Calu3 (cell line): ENCODE data around the gene USH2A. TPM values are rescaled to one million over a fixed set of nuclear protein-coding genes. Genes with fewer than 3 reads are reported as not detected.
"Not testable (repeated sequence)": the region's sequence is repeated elsewhere in the genome, so short reads cannot be mapped to it uniquely, and the experiment has no call there.

Experiments used
- BruUV-seq: library from RNA; stranded (reverse); fragments of 400-500 nt; replicated peaks from 2 replicates; lab custom pipeline; 2021; lab: Mats Ljungman, UMichigan
- CTCF ChIA-PET: fragments of 300-600 bp; sonication (Branson Sonifier 250); formaldehyde crosslinking; loops from one replicate; lab custom pipeline; 2022; ENCODE audit warnings: antibody characterized with exemption; lab: Charles Lee
- DNase-seq: peaks from one replicate; pipeline ENCODE4 v3.0.0; 2022
- H3K27ac Mint-ChIP-seq: one replicate; pipeline ENCODE4 v1.8.0; 2022; ENCODE audit warnings: mixed read lengths; ENCODE audit not compliant: unreplicated experiment
- H3K27me3 Mint-ChIP-seq: one replicate; pipeline ENCODE4 v1.8.0; 2022; ENCODE audit warnings: mixed read lengths; ENCODE audit not compliant: unreplicated experiment
- H3K36me3 Mint-ChIP-seq: one replicate; pipeline ENCODE4 v1.8.0; 2022; ENCODE audit warnings: mild to moderate bottlenecking, moderate library complexity, mixed read lengths; ENCODE audit not compliant: insufficient read depth, unreplicated experiment
- H3K4me1 Mint-ChIP-seq: one replicate; pipeline ENCODE4 v1.8.0; 2022; ENCODE audit warnings: mild to moderate bottlenecking, low read depth, mixed read lengths; ENCODE audit not compliant: unreplicated experiment
- H3K4me3 Mint-ChIP-seq: one replicate; pipeline ENCODE4 v1.8.0; 2022; ENCODE audit warnings: mild to moderate bottlenecking, low read depth, moderate library complexity, mixed read lengths; ENCODE audit not compliant: unreplicated experiment
- H3K9me3 Mint-ChIP-seq: one replicate; pipeline ENCODE4 v1.8.0; 2022; ENCODE audit warnings: low read depth, mixed read lengths; ENCODE audit not compliant: unreplicated experiment
- intact Hi-C: fragments of 100-400 bp; cut with micrococcal nuclease; formaldehyde crosslinking; loops from one replicate; pipeline ENCODE4 v1.10.0; 2022; ENCODE audit not compliant: unreplicated experiment
- total RNA-seq: library from RNA; stranded (reverse); gene quantifications from 2 replicates; pipeline ENCODE4 v1.2.3, GENCODE V29; 2022
- TF ChIP-seq, protein P1 (sequence below): fragments of 200-600 bp; IDR thresholded peaks from one replicate; pipeline ENCODE4 v1.8.0; 2022; ENCODE audit warnings: antibody characterized with exemption; ENCODE audit not compliant: unreplicated experiment

USH2A gene
- total RNA-seq, 1 experiment from 2014 or later, result not detected

DNA sequence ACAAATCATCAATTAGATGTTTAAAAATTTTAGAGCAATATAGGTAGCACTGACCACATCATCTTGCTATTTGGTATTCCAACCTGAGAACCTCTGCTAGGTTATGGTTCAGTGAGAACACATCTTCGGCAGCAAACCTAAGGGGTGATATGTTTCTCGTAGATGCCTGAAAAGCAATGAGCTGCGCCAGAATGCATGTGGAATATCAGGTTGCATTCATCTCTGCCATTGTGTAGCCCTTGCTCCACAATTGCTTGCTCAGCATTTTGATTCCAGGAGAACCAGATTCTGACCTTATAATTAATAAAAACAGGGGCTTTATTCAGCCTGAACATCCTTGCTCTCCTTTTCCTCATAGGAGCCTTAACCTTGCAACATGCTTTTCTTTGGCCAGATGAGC, 408.1 kb downstream of the USH2A start:
- no TSS peak for BruUV-seq
- Mint-ChIP-seq H3K27ac (no peak overlapping the region), H3K27me3 (peaks cover 1% of the 10 kb centered on the region), H3K4me1 (no peaks in the 10 kb centered on the region), H3K9me3 (no peaks in the 10 kb centered on the region), H3K36me3 (no peaks in the 10 kb centered on the region), H3K4me3 (no peak overlapping the region)
- CTCF ChIA-PET, result no interaction called here
- intact Hi-C loops, result no loop called here
- no peak for DNase-seq
- TF ChIP-seq, protein P1, sequence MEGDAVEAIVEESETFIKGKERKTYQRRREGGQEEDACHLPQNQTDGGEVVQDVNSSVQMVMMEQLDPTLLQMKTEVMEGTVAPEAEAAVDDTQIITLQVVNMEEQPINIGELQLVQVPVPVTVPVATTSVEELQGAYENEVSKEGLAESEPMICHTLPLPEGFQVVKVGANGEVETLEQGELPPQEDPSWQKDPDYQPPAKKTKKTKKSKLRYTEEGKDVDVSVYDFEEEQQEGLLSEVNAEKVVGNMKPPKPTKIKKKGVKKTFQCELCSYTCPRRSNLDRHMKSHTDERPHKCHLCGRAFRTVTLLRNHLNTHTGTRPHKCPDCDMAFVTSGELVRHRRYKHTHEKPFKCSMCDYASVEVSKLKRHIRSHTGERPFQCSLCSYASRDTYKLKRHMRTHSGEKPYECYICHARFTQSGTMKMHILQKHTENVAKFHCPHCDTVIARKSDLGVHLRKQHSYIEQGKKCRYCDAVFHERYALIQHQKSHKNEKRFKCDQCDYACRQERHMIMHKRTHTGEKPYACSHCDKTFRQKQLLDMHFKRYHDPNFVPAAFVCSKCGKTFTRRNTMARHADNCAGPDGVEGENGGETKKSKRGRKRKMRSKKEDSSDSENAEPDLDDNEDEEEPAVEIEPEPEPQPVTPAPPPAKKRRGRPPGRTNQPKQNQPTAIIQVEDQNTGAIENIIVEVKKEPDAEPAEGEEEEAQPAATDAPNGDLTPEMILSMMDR, result no peak

DNA sequence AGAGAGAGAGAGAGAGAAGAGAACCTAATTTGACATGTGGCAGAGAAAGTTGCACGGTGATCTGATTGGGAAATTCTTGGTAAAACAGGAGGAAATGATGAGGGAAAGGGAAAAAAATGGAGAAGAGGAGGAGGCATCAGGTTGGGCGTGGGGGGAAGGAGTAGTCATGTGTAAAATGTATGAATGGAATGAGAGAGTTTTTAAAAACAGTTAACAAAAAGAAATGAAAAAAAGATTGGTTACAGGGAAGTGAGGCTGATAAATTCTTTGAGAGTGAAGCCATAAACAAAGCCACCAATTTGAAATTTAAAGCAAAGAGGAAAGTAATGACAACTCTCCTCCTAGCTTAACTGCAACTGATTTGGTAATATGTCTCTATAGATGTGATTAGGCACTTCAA, 409.2 kb downstream of the USH2A start:
- TF ChIP-seq, protein P1, result no peak
- Mint-ChIP-seq H3K27ac (no peak overlapping the region), H3K4me3 (no peak overlapping the region), H3K9me3 (no peaks in the 10 kb centered on the region), H3K27me3 (peaks cover 12% of the 10 kb centered on the region), H3K36me3 (no peaks in the 10 kb centered on the region), H3K4me1 (no peaks in the 10 kb centered on the region)
- intact Hi-C loops, result no loop called here
- BruUV-seq, result no TSS peak
- CTCF ChIA-PET, result no interaction called here
- DNase-seq, result no peak

DNA sequence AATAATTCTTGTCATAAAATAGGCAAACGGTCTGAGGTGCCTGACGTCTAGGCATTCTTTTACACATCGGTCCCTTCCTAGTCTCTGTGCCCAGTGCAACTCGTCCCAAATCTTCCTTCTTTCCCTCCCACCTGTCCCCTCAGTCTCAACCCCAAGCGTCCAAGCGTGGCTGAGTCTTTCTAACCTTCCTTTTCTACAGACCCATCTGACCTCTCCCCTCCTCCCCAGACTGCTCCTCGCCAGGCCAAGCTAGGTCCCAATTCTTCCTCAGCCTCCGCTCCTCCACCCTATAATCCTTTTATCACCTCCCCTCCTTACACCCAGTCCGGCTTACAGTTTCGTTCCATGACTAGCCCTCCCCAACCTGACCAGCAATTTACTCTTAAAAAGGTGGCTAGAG, 413.8 kb downstream of the USH2A start:
- H3K27ac Mint-ChIP-seq, H3K4me1 Mint-ChIP-seq, H3K4me3 Mint-ChIP-seq, BruUV-seq, intact Hi-C loops, H3K9me3 Mint-ChIP-seq, DNase-seq, H3K36me3 Mint-ChIP-seq, CTCF ChIA-PET: not testable (repeated sequence)
- peaks cover 20% of the 10 kb centered on the region for H3K27me3 Mint-ChIP-seq

DNA sequence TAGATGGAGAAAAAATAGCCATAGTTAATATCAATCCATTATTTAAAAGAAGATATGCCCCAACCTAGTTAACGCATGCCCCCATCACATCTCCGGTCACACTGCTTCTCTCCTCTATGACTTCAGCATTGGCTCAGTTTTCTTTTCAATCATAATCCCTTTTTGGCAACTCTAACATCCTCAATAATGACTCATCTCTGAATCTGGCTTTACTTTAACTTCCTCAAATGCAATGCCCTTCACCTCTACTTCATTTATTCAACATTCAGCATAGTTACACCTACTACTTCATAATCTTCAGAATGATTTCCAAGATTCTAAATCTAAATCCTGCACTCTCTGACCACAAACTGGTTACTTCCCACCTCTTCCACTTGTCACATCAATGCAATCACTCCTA, 417.3 kb downstream of the USH2A start:
- peaks cover 20% of the 10 kb centered on the region for H3K27me3 Mint-ChIP-seq
- no peaks in the 10 kb centered on the region for H3K4me1 Mint-ChIP-seq
- no peak for DNase-seq
- no peak overlapping the region for H3K27ac Mint-ChIP-seq
- no peaks in the 10 kb centered on the region for H3K36me3 Mint-ChIP-seq
- intact Hi-C loops, result no loop called here
- CTCF ChIA-PET, result no interaction called here
- H3K9me3 Mint-ChIP-seq, result peaks cover 3% of the 10 kb centered on the region
- TF ChIP-seq, protein P1, result no peak
- no peak overlapping the region for H3K4me3 Mint-ChIP-seq
- BruUV-seq, result no TSS peak

DNA sequence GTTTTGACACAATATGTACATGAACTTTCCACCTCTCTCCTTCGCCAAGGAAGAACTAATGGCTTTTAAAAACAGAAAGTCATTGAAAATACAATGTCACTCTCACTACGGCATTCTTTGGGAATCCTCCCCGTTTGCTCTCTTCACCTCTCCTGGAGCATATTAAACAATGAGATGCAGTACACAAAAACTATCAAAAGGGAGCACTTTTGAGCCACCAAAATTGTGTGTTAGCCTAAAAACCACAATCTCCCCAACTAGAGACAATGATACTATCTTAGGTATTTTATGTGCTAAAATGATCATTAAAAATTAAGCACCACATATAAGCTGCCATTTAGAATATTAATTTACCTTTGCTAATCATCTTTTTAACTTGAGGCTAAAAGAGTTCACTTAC, 430.6 kb downstream of the USH2A start:
- Mint-ChIP-seq H3K27ac (no peak overlapping the region), H3K4me3 (no peak overlapping the region), H3K4me1 (peaks cover 8% of the 10 kb centered on the region), H3K27me3 (no peaks in the 10 kb centered on the region), H3K9me3 (no peaks in the 10 kb centered on the region), H3K36me3 (no peaks in the 10 kb centered on the region)
- intact Hi-C loops, result loop anchor here (1.0 to 5.0 kb wide), 6 partner anchors 125 to 750 kb away; partner anchors contain the start of gene ESRRG
- peak; percentile 22 for DNase-seq
- BruUV-seq, result no TSS peak
- TF ChIP-seq, protein P1, result peak; percentile 29
- CTCF ChIA-PET, result no interaction called here
